Stimulated activated CD4-positive, alpha-beta T cell treated with anti-CD3 and anti-CD28 coated beads, Interleukin-4, amount 100 ng/mL, for 24 hours (primary cell): ENCODE measurements around the gene FEN1.

Experiments
- DNase-seq: peaks from one replicate; pipeline ENCODE4 v3.0.0-alpha.2; 2020

FEN1 gene

GRCh38 chr11:61792310-61793082, at the start of gene FEN1, which contains the start of gene TMEM258:
FEN1 (plus strand) TSS chr11:61792911; CDS start chr11:61795362, 2,451 bp downstream.
TMEM258 (minus strand) TSS chr11:61792599; CDS start chr11:61792558, 41 bp downstream.
- peak; percentile 90 for DNase-seq

DNA sequence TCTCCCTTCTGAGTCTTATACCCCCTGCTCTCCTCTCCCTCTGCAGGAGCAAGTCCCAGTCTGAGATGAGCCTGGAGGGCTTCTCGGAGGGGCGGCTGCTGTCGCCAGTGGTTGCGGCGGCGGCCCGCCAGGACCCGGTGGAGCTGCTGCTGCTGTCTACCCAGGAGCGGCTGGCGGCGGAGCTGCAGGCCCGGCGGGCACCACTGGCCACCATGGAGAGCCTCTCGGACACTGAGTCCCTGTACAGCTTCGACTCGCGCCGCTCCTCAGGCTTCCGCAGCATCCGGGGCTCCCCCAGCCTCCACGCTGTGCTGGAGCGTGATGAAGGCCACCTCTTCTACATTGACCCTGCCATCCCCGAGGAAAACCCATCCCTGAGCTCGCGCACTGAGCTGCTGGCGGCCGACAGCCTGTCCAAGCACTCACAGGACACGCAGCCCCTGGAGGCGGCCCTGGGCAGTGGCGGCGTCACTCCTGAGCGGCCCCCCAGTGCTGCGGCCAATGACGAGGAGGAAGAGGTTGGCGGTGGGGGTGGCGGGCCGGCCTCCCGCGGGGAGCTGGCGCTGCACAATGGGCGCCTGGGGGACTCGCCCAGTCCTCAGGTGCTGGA, 49.1 kb upstream of the FEN1 start:
- no peak for DNase-seq

DNA sequence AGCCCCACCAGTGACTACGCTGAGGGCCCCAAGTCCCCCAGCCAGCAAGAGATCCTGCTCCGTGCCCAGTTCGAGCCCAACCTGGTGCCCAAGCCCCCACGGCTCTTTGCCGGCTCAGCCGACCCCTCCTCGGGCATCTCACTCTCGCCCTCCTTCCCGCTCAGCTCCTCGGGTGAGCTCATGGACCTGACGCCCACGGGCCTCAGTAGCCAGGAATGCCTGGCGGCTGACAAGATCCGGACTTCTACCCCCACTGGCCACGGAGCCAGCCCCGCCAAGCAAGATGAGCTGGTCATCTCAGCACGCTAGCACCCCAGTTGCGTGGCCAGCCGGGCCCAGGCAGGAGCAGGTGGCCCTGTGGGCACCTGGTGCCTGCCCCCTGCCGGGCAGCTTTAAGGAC, 48.5 kb upstream of the FEN1 start:
- no peak for DNase-seq

- DNase-seq, result no peak
These were observed 48.0 kb upstream of the FEN1 start for GRCh38 chr11:61744609-61745156.

GRCh38 chr11:61745781-61746441, 46.8 kb upstream of the FEN1 start:
- no peak for DNase-seq

DNA sequence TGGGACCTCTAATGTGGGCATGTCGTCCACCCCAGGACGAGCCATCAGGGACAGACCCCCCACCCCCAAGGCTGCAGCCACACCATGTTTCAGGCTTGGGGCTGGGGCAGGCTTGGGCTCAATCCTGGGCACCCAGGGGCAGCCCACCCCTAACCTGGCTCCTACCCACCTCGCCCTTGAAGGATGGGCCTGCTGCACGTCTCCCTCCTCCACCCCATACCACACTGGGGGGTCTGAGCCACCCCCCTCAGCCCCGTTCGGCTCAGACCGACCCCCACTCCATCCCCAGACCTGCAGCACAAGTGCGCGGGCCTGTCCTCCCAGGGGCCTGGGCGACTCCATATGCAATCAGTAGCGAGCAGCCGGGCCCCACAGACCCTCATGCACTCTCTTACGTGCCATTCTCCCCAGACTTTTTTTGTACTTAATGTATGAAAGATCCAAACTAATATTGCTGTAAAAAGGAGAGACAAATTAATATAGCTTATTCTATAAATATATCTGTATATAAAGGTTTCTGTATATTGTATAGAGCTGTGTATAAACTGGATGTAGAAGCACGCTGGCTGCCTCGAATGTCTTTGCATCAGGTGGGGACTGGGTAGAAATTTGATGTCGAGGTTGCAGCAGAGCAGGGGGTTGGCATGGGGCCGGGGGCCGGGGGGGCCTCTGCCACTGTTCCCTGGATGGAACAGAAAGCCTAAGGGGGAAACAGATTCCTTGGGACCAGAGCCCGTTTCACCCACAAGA, 46.1 kb upstream of the FEN1 start:
- no peak for DNase-seq

- peak; percentile 41 for DNase-seq
These were observed 45.3 kb upstream of the FEN1 start for GRCh38 chr11:61747192-61747966.

DNA sequence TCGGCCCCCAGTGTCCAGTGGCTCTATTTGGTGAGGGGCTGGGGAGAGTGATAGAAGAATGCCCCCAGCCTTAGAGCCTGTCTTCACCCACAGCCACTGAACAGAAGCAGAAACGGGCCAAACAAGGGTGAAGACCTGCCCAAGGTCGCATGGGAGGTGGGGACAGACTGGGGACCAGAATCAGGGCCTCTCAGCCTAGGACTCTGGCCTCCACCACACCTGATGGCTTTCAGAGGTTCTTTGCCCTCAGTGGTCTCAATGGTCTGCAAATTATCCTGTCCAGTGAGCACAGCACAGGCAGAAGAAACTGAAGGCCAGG, 44.8 kb upstream of the FEN1 start:
- no peak for DNase-seq

DNA sequence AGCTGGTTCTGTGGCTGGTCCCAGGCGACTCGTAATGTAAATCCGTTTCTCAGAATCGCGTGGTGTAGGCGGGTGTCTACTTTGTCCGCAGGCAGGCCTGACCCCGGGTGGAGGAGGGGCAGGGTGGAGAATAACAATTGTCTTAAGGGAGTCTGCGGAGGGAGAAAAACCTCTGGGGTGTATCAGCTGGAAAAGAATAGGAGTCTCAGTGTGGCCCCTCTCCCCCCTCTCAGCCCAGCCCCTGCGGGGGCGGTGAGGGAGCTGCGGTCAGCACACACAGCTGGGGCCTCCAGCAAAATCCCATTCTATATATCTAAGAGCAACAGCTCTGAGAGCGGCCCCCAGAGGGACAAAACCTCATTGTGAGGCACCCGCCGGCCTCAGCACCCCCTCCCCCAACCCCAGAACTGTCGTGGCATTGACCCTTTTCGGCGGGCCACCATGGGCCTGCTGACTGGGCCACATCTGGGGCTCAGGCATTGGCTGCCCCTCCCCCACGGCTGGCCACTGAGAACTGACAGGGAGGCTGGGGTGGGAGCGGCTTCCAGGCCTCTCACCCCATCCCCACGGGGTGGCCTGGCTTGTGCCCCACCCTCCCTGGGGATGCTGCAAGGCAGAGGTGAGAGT, 43.0 kb upstream of the FEN1 start:
- DNase-seq, result no peak

DNA sequence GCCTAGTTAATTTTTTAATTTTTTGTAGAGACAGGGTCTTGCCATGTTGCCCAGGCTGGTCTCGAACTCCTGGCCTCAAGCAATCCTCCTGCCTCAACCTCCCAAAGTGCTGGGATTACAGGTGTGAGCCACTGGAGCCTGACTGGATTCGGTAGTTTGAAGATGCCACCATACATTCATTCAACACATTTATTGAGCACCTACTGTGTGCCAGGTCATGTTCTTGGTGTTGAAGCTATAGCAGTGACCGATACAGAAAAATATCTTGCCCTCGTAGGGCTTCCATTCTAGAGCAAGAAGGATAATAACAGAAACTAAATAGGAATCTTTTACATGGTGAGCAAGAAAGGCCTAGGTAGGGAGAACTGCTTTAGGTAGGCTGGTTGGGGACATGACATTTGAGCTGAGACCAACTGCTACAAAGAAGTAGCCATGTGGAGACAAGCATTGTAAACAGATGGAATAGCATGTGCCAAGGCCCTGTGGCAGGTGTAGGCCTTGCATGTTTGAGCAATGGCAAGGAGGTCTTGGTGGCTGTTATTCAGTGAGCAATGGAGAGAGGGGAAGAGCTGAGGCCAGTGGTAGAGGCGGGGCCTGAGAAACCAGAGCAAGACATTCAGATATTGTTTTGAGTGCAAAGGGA, 42.0 kb upstream of the FEN1 start:
- DNase-seq, result no peak

DNA sequence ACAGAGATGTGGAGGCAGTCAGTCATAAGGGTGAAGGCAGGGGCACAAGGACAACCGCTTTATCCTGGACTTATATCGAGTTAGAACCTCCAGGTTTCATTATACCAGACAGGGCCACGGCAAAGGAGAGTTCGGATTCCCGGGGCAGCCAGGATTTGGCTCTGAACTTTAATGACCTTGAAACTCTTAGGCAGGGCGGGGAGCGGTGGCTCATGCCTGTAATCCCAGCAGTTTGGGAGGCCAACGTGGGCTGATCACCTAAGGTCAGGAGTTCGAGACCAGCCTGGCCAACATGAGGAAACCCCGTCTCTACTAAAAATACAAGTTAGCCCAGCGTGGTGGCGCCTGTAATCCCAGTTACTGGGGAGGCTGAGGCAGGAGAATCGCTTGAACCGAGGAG, 41.3 kb upstream of the FEN1 start:
- DNase-seq, result no peak

DNA sequence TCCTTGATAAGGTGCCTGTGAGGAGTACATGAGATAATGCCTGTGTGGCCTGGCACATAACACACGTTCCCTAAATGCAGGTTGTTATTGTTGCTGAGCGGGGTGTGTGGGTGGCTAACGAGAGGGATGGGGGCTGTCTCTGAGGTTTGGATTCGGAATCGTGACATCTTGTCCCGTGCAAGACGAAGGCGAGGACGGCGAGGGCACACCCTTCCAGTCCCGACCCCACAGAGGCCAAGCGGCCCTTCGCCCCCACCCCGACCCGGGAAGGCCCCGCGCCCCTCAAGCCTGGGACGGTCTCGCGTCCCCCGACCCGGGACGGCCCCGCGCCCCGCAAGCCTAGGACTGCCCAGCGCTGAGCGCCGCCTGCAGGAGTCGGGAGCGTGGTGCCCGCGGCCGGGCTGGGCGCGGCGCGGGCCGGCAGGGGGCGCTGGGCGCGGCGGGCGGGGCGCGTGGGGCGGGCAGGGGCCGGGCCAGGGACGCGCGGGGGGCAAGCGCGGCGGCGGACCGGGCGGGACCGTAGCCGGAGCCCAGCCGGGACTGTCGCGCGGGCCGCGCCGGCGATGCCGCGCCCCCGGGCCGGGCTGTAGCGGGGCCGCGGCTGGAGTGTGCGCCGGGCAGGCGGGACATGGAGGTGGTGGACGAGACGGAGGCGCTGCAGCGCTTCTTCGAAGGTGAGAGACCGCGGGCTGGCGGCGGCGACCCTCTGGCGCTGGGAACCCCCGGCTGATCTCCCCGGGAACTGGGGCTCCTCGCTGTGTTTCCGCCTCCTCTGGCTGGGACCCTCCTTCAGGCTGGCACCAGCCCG, 40.4 kb upstream of the FEN1 start, which contains the start of gene MYRF:
TSS of gene MYRF (plus strand) at position 520 of the 808 bp plus-strand sequence. CDS start at position 629, 109 bp downstream.
- peak; percentile 54 for DNase-seq

DNA sequence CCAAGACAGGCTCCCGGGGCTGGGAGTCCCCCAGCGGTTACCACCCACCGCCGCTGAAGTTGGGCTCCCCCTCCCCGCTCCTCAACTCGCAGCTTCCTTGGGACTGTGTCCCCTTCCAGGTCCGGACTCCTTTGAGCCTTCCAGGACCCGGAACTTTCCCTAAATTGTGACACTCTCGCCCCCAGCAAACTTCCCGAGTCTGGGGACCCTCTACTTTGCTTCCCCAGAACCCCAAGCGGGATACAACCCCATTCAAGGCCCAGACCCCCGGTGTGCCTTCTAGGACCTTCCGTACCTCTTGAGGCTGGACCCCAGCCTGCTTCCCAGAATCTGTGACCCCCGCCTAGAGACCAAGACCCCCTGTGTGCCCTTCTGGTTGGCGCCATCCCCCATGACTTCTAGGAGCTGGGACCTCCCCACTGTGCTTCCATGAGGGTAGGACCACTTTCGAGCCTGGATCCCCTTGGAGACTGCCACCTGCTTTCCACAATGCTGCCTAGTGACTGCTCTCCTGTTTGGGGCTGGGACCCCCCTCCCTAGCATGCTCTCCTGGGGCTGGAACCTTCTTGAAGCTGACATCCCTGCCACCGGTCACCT, 39.7 kb upstream of the FEN1 start:
- DNase-seq, result no peak

DNA sequence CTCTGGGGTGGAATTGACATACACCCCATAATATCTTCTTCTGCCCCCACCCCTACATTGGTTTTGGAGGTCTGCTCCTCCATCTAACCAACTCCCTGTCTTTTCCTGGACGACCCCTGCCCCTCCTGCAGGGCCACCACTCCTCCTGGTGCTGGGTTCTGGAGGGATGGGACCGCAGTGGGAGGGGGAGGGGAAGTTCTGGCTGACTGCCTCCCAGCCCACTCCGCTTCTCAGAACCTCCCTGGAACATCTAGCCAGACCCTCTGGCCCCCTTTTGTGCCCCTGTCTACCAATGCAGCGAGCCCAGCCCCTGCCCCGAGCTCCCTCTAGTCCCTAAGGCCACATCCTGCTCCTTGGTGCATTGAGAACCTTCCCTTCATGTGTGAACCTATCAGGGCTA, 39.0 kb upstream of the FEN1 start:
- no peak for DNase-seq

GRCh38 chr11:61754534-61755482, 37.9 kb upstream of the FEN1 start:
- DNase-seq, result no peak

DNA sequence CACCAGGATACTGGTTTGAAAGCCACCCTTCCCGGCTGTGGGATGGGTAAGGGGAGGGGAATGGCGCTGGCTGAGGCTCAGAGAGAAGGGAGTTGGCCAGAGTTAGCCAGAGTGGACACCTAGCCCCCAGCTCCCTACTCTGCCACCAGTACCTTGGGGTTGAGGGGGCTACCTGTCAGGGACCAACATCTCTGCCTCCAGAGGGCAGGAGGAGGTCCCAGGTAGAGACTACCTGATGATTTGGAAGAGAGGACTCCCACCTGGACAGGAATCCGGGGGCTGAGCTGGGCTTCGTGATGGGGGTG, 36.6 kb upstream of the FEN1 start:
- no peak for DNase-seq

DNA sequence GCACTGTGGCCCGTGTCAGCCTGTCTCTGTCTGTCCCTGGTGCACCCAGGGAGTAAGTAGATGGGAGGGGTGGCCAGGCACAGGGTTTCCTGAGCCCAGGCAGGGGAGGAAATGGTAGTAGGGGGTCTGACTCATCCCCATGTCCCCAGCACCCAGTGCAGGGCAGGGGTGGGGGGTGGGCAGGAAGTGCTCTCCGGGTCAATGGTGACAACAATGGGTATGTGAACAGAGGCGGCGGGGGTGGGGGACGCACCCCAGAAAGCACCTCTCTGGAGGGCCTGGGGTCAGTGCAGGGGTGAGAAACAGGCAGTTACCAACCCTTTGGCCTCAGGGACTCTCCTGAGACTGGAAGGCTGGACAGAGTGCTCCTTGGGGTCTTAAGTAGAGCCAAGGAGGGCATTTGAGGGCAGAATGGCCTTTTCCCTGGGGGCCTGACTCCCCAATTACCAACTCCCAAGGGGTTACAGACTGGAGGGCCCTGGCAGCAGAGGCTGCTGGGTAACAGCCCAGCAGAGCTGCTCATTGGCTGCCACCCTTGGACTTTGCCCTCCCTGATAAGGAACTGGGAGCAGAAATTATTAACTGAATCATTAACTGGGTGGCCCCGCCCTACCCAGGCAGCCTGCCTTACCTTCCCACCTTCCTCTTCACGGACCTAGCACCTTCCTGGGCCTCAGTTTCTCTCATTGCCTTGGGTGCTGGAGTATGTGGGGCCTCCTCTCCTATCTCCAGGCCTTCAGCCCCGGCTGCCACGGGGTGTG, 36.1 kb upstream of the FEN1 start:
- DNase-seq, result no peak
